ENCODE measurements around the gene DEPP1.
A peak's percentile ranks its signal among the peaks of the same experiment; 100 is the strongest.

Gene DEPP1

DNA sequence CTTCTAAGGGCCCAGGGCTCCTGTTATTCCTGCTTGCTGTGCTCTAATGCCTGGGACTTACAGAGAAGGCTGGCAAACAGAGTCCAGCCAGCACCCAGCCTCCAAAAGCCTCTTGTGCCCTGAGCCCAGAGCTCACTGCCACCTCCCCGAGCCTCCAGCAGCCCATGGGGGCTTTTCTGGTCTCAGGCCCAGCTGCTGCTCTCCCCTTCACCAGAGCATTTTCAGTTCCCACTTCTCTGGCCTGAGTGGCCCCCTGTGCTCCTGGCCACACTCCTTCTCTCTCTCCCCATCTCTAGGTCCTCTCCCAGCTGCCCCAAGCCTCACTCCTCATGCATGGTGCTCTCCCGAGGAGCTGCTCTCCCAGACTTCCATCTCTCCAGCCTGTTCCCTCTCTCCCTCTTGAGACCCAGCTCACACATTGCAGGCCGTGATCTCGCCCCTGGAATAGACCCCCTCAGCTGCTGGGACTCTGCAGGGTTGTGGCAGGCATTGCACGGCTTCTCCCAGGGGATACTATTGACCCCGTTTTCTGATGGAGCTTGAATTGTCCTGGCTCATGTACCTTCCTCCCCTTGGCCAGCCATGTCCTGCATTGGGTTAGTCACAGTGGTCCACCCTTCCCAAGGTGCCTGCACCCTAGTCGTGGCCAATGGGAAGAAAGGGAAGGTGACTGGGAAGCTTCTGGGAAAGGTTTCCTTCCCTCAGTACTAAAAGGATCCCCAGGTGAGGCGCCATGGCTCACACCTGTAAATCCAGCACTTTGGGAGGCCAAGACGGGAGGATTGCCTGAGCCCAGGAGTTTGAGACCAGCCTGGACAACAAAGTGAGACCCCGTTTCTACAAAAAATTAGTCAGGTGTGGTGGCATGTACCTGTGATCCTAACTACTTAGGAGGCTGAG lies 28.0 kb downstream of the DEPP1 start:
- DNase-seq: no peak

GRCh38 chr10:44949915-44950314 lies 28.7 kb downstream of the DEPP1 start:
- DNase-seq: no peak

DNA sequence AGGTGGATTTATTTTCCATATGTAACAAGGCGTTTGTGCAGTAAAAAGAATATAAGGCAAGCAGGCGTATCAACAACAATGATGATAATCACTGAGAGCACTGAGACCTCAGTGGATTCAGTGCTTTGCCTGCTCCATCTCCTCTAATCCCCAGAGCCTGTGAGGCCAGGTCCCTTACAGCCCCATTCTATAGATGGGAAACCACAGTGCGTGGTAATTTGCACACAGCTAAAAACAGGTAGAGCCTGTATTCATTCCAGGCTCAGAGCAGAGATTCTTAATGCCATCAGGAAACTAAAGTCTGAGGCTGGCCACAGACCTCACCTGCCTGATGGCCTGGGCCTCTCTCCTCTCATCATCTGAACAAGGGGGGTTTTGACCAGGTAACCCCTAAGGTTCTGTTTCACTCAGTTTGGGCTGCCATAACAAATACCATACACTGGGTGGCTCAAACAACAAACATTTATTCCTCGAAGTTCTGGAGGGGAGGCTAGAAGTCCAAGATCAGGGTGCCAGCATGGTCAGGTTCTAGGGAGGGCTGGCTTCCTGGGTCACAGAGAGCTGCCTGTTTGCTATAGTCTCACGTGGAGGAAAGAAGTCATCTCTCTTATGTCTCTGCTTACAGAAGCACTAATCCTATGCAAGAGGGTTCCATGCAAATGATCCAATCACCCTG lies 29.3 kb downstream of the DEPP1 start:
- no peak for DNase-seq

GRCh38 chr10:44948642-44949041 lies 30.0 kb downstream of the DEPP1 start:
- no peak for DNase-seq

DNA sequence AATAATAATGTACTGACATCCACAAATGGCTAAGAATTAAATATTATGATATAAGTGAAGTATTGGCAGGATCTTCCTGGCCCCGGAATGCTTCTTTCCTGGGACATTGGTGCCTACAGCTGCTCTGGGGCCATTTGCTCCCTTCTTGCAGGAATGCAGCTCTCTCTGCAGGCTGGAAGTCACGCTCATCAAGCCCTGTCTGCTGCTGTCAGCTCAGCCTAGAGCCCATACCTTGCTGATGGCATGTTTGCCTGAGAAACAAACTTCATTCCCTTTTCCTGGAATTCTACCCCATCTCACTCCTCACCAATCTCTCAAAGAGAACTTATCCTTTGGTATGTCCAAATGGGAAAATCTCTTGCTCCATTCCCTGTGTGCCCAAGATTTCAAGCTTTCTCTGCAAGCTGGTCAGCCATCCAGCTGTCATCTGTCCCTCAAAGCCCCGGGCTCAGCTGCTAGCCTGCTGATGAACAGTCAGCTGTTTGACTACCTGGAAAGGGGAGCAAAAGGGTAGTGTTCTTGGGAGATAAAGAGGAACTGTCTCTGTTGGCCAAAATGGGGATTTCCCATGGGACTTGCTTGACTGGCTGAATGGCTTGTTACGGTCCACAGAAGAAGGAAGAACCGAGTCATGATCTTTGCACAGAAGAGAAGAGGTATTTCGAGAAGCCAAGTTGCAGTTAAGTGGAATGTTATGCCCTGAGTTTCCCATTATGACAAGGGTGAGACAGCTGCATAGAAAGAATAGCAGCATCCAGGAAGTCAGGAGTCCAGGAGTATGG lies 31.0 kb downstream of the DEPP1 start:
- DNase-seq: no peak

GRCh38 chr10:44946205-44946604 lies 32.4 kb downstream of the DEPP1 start:
- DNase-seq: no peak

GRCh38 chr10:44944354-44944753 lies 34.3 kb downstream of the DEPP1 start:
- no peak for DNase-seq

DNA sequence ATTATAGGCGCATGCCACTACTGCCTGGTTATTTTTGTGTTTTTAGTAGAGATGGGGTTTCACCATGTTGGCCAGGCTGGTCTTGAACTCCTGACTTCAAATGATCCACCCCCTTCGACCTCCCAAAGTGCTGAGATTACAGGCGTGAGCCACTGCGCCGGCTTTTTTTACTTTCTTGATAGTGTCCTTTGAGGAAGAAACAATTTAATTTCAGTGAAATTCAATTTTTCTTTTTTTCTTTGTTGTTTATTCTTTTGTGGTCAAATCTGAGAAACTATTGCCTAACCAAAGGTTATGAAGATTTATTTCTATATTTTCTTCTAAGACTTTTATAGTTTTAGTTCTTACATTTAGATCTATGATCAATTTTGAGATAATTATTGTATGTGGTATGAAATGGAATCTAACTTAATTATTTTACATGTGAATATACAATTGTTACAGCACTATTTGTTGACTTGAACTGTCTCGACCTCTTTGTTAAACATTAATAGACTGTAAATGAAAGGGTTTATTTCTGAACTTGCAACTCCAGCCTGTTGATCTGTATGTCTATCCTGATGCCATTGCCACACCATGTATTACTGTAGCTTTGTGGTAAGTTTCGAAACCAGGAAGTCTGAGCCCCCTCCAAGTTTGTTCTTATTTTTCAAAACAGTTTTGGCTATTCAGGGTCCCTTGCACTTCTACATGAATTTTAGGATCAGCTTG lies 38.8 kb downstream of the DEPP1 start:
- DNase-seq: no peak

- no peak for DNase-seq
These were observed 39.7 kb downstream of the DEPP1 start for GRCh38 chr10:44938956-44939355.

GRCh38 chr10:44937196-44938005 lies 41.2 kb downstream of the DEPP1 start:
- DNase-seq: no peak

GRCh38 chr10:44936314-44936975 lies 42.2 kb downstream of the DEPP1 start:
- no peak for DNase-seq

DNA sequence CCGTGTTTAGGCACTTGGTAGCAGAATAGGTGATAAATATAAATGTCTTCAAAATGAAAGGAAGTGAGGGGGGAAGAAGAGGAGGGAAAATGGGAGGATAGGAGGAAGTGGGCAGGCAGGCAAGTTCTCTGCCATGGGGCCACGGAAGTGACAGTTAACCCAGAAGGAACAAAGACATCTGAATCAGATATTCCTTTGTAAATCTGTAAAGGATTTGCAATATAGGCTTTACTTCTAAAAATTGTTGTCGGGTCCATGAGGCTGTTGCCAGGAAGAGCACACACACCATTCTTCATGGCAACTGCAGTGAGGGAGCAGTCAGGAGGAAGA lies 42.7 kb downstream of the DEPP1 start:
- DNase-seq: no peak

DNA sequence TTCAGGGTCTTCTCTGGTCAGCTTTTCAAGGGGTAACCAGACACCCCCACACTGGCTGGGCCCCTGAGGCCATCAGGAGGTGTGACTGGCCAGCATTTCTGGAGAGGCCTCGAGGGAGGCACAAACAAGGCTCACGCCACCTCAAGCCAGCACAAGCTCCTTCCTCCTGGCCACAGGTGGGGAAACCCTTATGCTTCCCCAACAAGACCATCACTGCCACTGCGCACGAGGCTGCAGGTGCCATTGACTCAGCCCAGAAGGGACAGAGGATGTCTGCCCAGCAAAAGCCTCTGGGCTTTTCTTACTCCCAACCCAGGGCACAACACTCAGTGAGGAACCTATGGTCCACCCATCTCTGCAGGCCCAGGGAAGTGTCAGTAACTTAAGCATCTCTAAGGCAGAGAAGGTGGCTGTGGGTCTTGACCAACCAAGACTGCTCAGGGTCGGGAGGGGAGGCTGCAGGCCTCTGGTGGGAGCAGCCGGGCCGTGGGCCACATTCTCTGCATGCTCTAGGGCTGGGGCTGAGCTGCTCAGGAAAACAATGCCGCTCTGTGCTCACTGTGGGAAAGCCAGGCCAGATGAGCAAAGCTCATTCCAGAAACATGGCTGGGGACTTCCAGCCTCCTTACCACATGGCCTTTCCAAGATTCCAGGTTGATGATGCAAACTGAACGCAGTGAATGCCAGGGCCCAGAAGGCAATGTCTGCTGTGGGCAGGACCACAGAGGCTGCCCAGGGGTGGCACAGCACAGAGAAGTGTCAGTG lies 43.2 kb downstream of the DEPP1 start:
- no peak for DNase-seq

DNA sequence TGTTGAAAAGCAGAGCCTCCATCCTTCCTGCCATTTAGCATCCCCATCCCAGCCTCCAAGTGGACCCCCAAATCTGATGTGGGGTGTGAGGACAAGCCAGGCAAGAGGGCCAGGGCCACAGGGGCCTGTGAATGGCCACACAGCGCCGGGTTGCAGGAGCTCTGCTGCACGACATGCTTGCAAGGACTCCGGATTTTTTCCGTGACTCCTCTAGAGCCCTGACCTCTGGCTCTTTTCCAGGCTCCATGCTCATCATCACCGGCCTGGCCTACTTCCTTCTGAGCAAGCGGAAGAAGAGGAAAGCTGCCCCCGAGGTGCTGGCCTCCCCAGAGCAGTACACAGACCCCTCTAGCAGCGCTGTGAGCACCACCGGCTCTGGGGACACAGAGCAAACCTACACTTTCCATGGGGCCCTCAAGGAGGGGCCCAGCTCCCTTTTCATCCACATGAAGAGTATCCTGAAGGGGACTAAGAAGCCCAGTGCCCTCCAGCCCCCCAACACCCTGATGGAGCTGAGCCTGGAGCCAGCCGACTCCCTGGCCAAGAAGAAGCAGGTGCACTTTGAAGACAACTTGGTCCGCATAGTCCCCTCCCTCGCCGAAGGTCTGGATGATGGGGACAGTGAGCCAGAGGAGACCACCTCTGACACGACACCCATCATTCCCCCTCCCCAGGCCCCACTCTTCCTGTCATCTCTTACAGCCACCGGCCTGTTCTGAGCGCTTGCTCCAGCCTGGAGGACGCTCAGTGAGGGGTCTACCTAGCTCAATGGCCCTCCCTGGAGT lies 44.0 kb downstream of the DEPP1 start:
- DNase-seq: no peak

GRCh38 chr10:44933451-44934321 lies 44.9 kb downstream of the DEPP1 start:
- DNase-seq: no peak

DNA sequence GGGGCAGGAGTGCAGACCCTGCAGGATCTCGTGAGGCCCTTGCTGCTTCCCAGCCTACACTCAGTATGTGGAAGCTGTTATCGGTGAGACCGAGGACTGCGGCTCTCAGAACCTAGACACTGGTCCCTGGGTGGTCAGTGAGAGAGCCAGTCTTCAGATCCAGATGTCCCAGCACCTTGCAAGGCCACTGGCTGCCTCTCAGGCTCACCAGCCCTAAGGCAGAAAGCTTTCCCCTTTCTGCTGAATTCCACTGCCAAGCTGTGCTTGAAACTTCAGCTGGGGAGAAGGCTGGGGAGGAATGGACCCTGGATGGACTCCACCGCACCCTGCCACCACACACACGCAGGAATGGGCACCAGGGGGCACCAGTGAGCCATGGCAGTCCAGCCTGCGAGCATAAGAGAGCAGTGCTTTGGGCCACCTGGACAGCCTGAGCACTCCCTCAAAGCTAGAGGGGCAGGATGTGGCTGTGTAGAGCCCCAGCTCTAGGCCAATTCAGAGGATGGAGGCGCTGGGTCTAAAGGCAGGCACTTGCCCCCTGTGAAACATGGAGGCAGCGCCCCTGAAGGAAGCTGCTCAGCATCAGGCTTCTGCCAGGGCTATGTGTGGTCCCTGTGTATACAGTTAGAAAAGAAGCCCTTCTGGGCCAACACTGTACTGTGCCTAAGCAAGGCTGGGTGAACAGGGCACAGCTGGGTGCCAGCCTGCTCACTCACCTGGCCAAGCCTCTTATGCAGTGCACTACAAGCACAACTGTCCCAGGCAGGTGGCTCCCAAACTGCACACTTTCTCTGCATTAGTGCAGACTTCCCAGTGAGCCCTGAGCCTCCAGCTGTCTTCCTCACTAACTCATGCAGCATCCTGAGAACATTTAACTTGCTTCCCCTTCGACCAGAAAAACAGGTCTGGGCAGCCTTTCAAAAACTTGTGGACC lies 45.8 kb downstream of the DEPP1 start:
- peak; percentile 91 for DNase-seq

GRCh38 chr10:44931621-44932516 lies 46.7 kb downstream of the DEPP1 start:
- DNase-seq: no peak

Measured in activated effector memory CD4-positive, alpha-beta T cell treated with anti-CD3 and anti-CD28 coated beads, Interleukin-2, amount 50 U/mL, for 16 hours (primary cell).